ENCODE data around the gene FAM3A.
A peak's percentile ranks its signal among the peaks of the same experiment; 100 is the strongest.

Gene FAM3A

GRCh38 chrX:154478728-154479622 lies 37.1 kb downstream of the FAM3A start, which contains the start of gene LAGE3:
Gene LAGE3, minus strand, starts transcription at chrX:154479281. Its CDS starts 366 bp downstream, at chrX:154478915.
- DNase-seq (ENCODE audit: low read depth) = peak; percentile 76

DNA sequence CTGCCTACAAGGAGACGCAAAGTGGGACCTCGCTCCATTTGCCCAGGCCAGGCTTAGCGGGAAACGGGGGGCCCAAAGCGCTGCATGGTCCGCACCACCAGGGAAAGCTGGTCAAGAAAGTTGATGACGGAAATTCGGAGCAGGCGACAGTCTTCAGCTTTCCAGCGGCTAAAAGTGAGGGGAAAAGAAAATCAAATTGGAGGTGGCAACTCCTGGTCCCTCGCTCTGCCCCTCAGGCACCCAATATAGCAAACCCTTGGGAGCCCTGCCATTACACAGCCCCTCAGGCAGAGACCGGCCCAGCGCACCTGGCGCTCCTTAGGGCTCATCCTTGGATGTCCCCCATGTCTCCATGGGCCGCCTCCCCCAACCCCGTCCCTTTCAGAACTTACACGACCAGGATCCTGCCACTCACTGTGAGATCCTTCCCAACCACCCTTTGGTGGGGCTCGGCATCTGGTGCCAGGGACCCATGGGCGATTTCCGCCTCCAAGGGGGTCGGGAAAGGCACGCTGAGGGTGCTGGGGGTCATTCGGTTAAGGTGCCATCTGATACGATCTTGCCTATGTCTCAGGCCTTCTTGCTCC lies 38.0 kb downstream of the FAM3A start:
- no peak for DNase-seq (ENCODE audit: low read depth)

DNA sequence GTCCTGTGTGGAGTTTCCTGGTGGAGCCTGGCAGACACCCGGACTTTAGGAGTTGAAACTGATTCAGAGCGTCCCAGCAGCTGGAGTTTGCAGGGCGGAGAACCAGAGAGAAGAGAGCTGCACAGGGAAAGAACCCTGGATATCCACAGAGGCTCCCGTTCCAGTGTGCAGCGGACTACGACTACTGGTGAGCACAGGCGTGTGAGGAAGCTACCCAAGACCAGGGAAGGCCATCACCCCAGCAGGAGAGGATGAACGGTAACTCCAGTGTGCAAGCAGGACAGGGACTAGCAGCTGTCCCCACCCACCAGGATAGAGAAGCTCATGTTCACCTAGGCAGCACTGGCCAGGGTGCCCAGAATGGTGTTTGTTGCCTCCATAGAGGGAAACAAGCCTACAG lies 39.2 kb downstream of the FAM3A start:
- no peak for DNase-seq (ENCODE audit: low read depth)

GRCh38 chrX:154473683-154474082 lies 42.3 kb downstream of the FAM3A start:
- no peak for DNase-seq (ENCODE audit: low read depth)

GRCh38 chrX:154472685-154473632 lies 43.1 kb downstream of the FAM3A start:
- no peak for DNase-seq (ENCODE audit: low read depth)

GRCh38 chrX:154471839-154472684 lies 44.0 kb downstream of the FAM3A start:
- DNase-seq (ENCODE audit: low read depth) = no peak

DNA sequence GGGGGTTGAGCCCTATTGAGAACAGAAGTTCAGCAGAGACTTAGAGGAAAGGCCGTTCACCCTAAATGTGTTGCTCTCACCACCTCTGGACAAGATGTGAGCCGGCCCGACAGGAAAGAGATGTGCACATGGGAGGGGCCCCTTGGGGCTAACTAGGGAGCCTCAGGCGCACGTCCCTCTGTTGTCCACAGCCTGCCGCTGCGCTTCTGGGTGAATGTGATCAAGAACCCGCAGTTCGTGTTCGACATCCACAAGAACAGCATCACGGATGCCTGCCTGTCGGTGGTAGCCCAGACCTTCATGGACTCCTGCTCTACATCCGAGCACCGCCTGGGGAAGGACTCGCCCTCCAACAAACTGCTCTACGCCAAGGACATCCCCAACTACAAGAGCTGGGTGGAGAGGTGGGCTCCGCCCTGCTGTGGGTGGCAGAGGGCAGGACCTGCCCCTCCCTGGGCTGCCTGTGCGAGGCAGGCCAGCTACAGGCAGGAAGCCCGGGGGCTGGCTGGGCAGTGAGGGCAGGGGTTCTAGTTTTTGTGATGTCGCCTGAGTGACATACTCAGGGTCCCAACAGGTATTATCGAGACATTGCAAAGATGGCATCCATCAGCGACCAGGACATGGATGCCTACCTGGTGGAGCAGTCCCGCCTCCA lies 45.0 kb downstream of the FAM3A start:
- DNase-seq (ENCODE audit: low read depth) = no peak

DNA sequence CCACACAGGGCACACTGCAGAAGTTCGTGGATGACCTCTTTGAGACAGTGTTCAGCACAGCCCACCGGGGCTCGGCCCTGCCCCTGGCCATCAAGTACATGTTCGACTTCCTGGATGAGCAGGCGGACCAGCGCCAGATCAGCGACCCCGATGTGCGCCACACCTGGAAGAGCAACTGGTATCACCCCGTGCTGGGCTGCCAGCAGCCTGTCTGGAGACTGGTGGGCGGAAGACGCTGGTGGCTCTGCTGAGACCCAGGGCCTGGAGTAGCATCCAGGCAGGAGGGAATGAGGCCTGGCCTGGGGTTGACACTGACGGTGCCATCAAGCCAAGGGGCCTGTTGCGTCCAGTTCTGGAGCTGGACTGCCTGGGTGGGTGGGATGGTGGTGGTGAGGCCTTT lies 45.6 kb downstream of the FAM3A start:
- no peak for DNase-seq (ENCODE audit: low read depth)

GRCh38 chrX:154469880-154470279 lies 46.2 kb downstream of the FAM3A start:
- DNase-seq (ENCODE audit: low read depth) = no peak

DNA sequence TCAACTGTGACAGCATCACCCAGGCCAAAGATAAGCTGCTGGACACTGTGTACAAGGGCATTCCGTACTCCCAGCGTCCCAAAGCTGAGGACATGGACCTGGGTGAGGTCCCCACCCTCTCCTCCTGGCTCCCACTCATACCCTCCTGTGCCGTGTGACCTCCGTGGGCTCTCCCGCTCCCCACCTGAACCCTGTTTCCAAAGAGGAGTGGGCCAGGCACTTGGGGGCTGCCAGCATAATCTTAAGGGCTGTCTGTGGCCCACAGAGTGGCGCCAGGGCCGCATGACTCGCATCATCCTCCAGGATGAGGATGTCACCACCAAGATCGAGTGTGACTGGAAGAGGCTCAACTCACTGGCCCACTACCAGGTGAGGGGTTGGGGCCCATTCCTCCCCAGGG lies 46.9 kb downstream of the FAM3A start:
- DNase-seq (ENCODE audit: low read depth) = no peak

DNA sequence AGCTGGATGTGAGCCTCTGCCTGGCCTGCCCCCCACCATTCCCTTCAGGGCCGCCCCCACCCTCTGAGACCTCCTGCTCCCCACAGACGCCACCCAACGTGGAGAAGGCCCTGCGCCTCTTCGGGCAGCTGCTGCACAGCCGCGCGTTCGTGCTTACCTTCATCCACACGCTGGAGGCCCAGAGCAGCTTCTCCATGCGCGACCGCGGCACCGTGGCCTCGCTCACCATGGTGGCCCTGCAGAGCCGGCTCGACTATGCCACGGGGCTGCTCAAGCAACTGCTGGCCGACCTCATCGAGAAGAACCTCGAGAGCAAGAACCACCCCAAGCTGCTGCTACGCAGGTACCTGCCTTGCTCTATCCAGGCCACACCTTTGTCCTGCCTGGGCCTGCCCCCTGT lies 47.8 kb downstream of the FAM3A start:
- no peak for DNase-seq (ENCODE audit: low read depth)

GRCh38 chrX:154467556-154467955 lies 48.5 kb downstream of the FAM3A start:
- DNase-seq (ENCODE audit: low read depth) = no peak

DNA sequence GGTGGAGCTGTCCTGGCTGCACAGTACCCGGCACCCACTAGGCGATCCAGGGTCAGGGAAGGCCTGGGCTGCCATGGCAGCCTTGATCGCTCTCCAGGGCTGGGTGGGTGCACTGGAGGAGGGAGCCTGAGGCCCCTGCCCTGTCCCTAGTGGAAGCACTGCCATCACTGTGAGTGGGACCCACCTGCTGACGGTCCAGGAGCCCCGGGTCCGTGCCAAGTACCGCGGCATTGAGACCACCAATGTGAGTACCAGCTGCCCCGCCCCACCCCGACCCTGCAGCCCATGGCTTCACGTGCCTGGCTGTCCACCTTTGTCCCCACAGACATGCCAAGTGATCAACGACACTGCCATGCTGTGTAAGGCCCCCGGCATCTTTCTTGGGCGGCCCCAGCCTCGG lies 49.1 kb downstream of the FAM3A start:
- no peak for DNase-seq (ENCODE audit: low read depth)

DNA sequence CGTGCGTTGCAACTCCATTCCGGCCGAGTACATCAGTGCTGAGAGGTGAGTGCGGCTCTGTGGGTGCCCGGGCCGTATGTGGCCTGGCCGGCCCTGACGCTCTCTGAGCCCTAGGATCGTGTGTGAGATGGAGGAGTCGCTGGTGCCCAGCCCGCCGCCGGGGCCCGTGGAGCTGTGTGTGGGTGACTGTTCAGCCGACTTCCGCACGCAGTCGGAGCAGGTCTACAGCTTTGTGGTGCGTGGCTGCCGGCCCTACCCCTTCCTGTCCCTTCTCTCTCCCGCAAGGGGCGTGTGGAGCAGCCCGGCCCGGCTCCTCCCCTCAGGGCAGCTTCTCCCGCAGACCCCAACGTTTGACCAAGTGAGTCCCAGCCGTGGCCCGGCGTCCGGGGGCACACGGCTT lies 50.0 kb downstream of the FAM3A start:
- no peak for DNase-seq (ENCODE audit: low read depth)

DNA sequence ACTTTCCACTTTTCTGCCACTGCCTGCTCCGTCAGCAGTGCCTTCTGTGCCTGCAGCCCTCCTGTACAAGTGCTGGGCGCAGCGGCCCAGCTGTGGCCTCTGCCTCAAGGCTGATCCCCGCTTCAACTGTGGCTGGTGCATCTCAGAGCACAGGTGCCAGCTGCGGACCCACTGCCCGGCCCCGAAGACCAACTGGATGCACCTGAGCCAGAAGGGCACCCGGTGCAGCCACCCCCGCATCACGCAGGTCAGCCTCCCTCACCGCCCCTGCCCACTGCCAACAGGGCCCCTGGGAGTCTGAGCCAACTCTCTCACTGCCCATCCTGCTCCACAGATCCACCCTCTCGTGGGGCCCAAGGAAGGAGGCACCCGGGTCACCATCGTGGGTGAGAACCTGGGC lies 50.4 kb downstream of the FAM3A start:
- no peak for DNase-seq (ENCODE audit: low read depth)

GRCh38 chrX:154464806-154465365 lies 51.1 kb downstream of the FAM3A start:
- no peak for DNase-seq (ENCODE audit: low read depth)

- no peak for DNase-seq (ENCODE audit: low read depth)
Measured at GRCh38 chrX:154463611-154464220, 52.3 kb downstream of the FAM3A start.

DNA sequence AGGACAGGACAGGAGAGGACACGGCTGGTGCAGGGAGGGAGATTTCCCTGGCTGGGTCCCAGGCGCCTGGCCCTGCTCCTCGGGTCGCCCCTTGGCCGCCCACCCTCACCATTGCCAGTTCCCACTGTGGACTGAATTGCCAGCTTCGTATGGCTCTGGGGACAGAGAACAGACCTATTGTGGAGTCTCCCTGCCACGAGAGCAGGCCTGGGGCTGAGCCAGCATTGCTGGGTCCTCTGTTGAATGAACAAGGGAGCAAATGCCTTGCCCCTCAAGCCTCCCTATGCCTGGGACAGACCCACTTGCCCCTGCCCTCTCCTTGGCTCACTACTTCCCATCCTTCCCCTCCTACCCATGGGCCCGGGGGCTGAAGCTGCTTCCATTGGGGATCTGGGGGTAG lies 53.6 kb downstream of the FAM3A start:
- no peak for DNase-seq (ENCODE audit: low read depth)

GRCh38 chrX:154460326-154460725 lies 55.7 kb downstream of the FAM3A start:
- no peak for DNase-seq (ENCODE audit: low read depth)

GRCh38 chrX:154459832-154460231 lies 56.2 kb downstream of the FAM3A start:
- DNase-seq (ENCODE audit: low read depth) = no peak
